ENCODE measurements around the gene DLG2. TPM values are rescaled to one million over a fixed set of nuclear protein-coding genes. Genes with fewer than 3 reads are reported as not detected.

DLG2 gene
- total and polyA plus RNA-seq, 9 of the 15 experiments (the other 6 are each of a cell fraction or from before 2014, with no cell fraction given): 0.52 to 1.6 (median 0.95) TPM

DNA sequence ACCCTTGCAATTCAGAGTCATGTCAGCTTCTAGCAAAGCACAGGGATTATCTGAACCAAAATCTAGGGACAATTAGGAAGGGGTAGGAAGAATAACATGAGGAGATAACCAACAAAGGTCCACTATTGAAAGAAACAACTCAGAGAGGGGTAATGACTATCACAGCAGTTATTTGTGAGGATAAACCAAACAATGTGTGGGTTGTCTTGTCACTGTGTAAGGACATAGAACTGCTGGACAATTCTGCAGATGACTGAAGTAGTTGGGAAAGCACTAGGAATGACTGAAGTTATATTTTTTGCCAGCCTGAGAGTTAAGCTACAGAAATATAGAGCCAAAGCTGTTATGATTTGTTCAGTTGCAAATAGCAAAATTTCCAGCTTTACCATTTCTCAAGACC lies 1482.6 kb downstream of the DLG2 start:
- Histone ChIP-seq H3K9me1 (ENCODE audit: control insufficient read depth, insufficient read depth, low read length) (no peaks in the 10 kb centered on the region), H3K9me3 (replicated peaks; ENCODE audit: control insufficient read depth, insufficient read depth, low read depth, low read length) (no peaks in the 10 kb centered on the region; the same call in none of the 2 replicates), H3K4me2 (ENCODE audit: insufficient read depth, low read length) (no peak overlapping the region), H3K4me1 (replicated peaks in 1 of 2; ENCODE audit: control insufficient read depth in 2 of 2, insufficient read depth in 2 of 2, low read length in 2 of 2) (no peaks in the 10 kb centered on the region), H3K4me3 (no peak overlapping the region), H3K27ac (ENCODE audit: extremely low read depth, low read depth, low read length) (no peak overlapping the region), H3K27me3 (ENCODE audit: control insufficient read depth in 2 of 2, insufficient read depth in 2 of 2, low read length in 2 of 2) (no peaks in the 10 kb centered on the region), H3K79me2 (ENCODE audit: control insufficient read depth, insufficient read depth, low read length) (no peaks in the 10 kb centered on the region), H3K36me3 (ENCODE audit: control insufficient read depth, insufficient read depth, low read length) (no peaks in the 10 kb centered on the region), H4K20me1 (replicated peaks; ENCODE audit: control insufficient read depth, insufficient read depth, low read length) (no peaks in the 10 kb centered on the region), H3K9ac (ENCODE audit: insufficient read depth in 1 of 2, low read depth in 2 of 2, low read length in 2 of 2) (no peak overlapping the region), H2AFZ (ENCODE audit: low read depth, low read length) (no peak overlapping the region)
- POLR2A ChIA-PET: no interaction called here
- in situ Hi-C loops (cut with MboI) (no loop called here), intact Hi-C loops (cut with micrococcal nuclease) (no loop called here)
- no TSS peak for BruUV-seq (replicated peaks)
- DNase-seq (ENCODE audit: extremely low read depth in 1 of 4, low spot score in 3 of 4) (no peak), ATAC-seq (no peak), FAIRE-seq (no peak)
- CTCF ChIA-PET (ENCODE audit: low intra/inter-chr PET ratio): no interaction called here
- TF ChIP-seq CUX1 (CRISPR knock-in tag; IDR thresholded peaks at IDR 0.05): no peak
- no peak for TF ChIP-seq RBBP5 (IDR thresholded peaks at IDR 0.05; ENCODE audit: borderline replicate concordance, insufficient read depth, low read length, poor library complexity, severe bottlenecking)
- TF ChIP-seq CBX8 (IDR thresholded peaks at IDR 0.05; ENCODE audit: borderline replicate concordance, extremely low read depth, low read depth, low read length, poor library complexity, severe bottlenecking): no peak
- no peak for TF ChIP-seq CHD2 (IDR thresholded peaks at IDR 0.05; ENCODE audit: low read depth, low read length)
- no peak for TF ChIP-seq HDAC3 (IDR thresholded peaks at IDR 0.05; ENCODE audit: borderline replicate concordance, partially characterized antibody)
- no peak for TF ChIP-seq HINFP (tag; conservative IDR thresholded peaks at IDR 0.05; ENCODE audit: low read depth)
- no peak for TF ChIP-seq HNRNPUL1 (IDR thresholded peaks at IDR 0.05; ENCODE audit: low read length)
- TF ChIP-seq ASH1L (IDR thresholded peaks at IDR 0.05; ENCODE audit: borderline replicate concordance, low read depth, partially characterized antibody): no peak
- no peak for TF ChIP-seq FOXA1 (IDR thresholded peaks at IDR 0.05; ENCODE audit: borderline replicate concordance)
- TF ChIP-seq SAP30 (IDR thresholded peaks at IDR 0.05; ENCODE audit: borderline replicate concordance, insufficient read depth, low read depth, low read length, poor library complexity, severe bottlenecking): no peak
- no peak for TF ChIP-seq CEBPB (tag; IDR thresholded peaks at IDR 0.05)
- TF ChIP-seq SMARCA4 (IDR thresholded peaks at IDR 0.05): no peak
- TF ChIP-seq ZNF707 (CRISPR knock-in tag; conservative IDR thresholded peaks at IDR 0.05): no peak
- TF ChIP-seq MCM7 (IDR thresholded peaks at IDR 0.05): no peak
- TF ChIP-seq FOXK1 (CRISPR knock-in tag; IDR thresholded peaks at IDR 0.05; ENCODE audit: borderline replicate concordance): no peak

All from K562 (cell line).